ENCODE measurements around the gene PET117.

DNA sequence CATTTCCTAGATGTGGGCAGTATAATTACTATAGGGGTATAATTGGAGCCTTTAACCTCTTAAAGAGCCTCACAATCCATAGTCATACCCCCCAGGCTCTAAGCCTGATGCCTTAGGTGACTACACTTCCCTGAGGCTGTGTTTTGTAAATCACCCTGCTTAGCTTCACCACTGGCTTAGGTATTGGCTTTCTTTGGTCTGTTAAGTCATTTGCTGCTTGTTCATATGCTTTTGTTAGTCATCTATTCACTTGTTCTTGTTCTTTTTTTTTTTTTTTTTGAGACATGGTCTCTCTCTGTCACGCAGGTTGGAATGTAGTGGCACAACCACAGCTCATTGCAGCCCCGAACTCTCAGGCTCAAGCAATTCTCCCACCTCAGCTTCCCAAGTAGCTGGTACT is 26.7 kb downstream of the PET117 start:
- TF ChIP-seq, protein P1, sequence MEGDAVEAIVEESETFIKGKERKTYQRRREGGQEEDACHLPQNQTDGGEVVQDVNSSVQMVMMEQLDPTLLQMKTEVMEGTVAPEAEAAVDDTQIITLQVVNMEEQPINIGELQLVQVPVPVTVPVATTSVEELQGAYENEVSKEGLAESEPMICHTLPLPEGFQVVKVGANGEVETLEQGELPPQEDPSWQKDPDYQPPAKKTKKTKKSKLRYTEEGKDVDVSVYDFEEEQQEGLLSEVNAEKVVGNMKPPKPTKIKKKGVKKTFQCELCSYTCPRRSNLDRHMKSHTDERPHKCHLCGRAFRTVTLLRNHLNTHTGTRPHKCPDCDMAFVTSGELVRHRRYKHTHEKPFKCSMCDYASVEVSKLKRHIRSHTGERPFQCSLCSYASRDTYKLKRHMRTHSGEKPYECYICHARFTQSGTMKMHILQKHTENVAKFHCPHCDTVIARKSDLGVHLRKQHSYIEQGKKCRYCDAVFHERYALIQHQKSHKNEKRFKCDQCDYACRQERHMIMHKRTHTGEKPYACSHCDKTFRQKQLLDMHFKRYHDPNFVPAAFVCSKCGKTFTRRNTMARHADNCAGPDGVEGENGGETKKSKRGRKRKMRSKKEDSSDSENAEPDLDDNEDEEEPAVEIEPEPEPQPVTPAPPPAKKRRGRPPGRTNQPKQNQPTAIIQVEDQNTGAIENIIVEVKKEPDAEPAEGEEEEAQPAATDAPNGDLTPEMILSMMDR (IDR thresholded peaks at IDR 0.05; ENCODE audit: poor library complexity, severe bottlenecking) = no peak
- TF ChIP-seq POLR2AphosphoS5 (IDR thresholded peaks at IDR 0.05) = no peak
- no peak for TF ChIP-seq REST (IDR thresholded peaks at IDR 0.05; ENCODE audit: borderline replicate concordance)
- TF ChIP-seq EP300 (conservative IDR thresholded peaks at IDR 0.05; ENCODE audit: poor library complexity, severe bottlenecking) = no peak
- TF ChIP-seq TAF1 (IDR thresholded peaks at IDR 0.05; ENCODE audit: low read depth) = no peak
- no peak for TF ChIP-seq EZH2 (IDR thresholded peaks at IDR 0.05; ENCODE audit: borderline replicate concordance, insufficient read depth, low read length, poor library complexity, severe bottlenecking)
- no peak for TF ChIP-seq SMC3 (conservative IDR thresholded peaks at IDR 0.05; ENCODE audit: poor library complexity)
